Measurements from ENCODE around the gene CST9L.

The CST9L gene

DNA sequence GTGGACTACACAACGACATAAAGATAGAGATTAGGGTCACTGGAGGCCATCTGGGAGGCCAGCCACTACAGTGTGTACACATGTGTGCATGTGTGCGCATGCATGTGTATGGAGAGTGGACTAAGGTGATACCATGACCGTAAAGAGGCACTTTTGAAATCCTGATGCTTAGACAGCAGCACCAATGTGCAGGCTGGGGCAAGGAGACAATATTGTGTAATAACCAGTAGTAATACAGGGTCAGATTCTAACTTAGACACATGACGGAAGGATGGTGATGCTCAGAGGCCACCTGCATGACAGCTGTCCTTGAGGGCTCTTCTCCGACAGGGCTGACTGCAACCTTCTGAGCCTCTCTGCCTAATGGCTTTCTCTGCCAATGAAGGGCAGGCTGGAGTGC, 25.5 kb downstream of the CST9L start:
- DNase-seq = no peak

DNA sequence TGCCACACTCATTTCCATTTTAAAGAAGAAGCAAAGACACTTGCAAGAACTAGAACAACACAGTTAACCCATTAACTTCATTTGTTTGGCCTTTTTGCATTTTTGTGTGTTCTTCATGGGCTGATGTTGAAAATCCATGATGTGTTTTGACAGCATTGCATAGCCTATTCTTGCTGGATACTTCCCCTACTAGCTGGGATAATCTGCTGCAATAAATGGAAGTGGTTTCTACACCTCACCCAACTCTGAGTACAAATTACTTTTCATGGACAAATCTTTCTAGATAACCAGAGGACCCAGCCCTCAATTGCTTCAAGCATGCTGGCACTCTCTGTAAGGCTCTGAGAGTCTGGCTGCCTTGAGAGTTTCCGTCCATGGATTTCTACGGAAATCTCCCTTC, 26.5 kb downstream of the CST9L start:
- no peak for DNase-seq

DNA sequence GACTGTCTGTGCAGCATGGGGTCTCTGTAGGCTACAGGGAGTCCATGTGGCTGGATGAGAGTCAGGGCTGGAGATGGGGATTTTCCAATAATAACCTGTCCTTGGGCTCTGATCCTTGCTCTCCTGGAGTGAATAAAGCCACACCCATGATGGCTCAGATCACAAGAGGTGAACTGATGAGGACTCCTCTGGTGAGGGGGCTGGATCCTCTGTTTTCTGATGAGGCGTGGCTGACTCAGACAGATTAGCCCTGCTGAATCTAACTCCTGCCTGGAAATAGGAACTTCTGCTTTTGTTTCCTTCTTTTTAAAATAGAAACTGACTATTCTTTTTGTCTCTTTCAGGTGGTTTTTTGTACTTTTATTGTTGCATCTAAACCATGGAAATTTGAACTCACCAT, 27.0 kb downstream of the CST9L start:
- no peak for DNase-seq

DNA sequence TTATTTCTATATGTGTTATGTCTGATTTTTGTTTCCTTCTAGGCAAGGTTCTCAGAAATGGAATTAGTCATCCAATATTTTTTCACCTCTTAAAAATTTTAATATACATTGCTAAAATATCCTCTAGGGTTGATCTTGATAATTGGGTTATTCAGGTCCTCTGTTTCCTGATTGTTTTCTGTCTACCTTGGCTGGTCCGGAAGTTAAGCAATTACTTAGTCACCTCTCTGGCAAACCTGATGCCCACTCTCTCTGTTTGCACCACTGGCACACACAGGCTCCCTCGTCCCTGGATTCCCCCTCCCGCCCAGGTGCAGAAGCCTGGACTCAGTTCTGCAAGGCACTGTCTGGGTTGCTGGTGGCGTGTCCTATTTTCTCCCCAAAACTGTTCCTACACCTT, 27.7 kb downstream of the CST9L start:
- no peak for DNase-seq

DNA sequence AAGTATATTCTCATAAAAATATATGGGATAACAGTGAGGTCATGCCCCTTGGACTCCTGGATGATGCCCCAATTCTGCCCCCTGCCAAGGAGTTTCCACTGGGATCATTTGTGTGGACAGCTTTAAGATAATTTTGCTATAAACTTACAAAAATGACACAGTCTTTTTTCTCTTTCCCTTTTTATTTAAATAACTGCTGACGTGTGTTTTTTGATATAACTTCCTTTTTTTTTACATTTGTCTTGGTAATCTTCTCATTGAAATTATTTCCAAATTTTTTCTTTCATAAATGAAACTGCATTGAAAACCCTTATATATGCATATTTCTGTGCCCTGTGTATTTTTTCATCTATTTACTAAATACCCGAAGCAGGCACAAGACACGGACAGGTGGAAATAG, 31.3 kb downstream of the CST9L start:
- DNase-seq = no peak

DNA sequence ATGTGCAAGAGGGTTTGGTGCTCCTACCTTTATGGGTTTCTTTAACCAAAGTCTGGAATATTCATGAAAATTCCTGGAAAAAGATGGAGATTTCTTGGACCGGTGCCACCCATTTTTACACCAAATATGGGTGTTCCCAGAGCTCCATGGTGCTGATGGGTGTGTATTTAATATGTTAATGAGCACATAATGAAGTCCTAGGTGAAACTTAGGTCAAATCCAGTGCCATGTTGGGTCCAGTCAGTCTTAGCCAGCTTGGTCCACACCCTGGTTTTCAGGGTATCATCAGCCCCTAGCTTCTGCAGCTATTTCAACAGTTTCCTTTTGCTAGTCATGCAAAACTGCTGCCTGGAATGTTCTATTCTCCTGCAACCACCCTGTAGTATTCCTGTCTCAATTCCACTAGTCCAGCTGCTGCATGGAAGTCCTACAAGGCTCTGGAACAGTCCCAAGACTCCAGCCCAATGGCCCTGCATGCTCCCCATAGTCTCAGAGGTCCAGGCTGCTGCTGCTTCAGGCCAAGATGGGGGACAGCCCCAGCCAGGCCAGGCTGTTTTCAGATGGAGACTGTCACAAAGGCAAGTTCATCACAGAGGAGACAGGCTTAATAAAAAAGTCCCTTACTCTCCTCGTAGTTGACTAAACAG, 31.8 kb downstream of the CST9L start:
- DNase-seq = no peak

DNA sequence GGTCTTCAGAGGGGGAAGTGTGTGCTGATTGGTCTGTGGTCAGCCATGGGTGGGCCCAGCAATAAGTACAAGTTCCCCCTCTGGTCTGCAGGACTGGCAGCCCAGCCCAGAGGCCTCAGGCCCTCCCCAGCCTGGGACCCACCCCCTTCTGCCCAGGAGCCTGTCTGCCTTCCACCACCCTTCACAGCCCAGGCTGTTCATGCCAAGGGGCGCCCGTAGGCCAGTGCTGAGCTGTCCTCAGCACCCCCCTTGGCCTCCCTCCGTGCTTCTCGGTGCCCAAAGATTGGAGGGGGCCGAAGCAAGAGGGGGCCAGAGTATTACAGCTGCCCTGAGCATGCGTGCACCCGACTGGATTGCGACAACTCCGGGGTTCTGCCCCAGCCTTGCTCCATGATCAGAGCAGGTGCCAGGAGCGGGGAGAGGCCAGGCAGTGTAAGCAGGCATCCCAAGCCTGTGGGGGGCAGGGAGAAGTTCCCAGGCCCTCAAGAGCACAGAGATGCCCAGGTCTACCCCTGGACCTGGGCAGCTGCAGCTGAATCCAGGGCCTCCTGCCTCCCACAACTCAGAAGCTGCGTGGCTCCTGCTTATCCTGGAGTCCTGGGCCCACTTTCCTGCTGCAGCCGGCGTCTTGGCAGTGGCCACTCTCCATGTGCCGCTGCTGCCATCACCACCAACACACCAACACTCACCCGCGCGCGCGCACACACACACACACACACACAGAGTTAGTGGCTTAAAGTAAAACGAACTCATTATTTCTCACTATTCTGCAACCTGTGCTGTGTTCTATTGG, 33.3 kb downstream of the CST9L start:
- DNase-seq = no peak

DNA sequence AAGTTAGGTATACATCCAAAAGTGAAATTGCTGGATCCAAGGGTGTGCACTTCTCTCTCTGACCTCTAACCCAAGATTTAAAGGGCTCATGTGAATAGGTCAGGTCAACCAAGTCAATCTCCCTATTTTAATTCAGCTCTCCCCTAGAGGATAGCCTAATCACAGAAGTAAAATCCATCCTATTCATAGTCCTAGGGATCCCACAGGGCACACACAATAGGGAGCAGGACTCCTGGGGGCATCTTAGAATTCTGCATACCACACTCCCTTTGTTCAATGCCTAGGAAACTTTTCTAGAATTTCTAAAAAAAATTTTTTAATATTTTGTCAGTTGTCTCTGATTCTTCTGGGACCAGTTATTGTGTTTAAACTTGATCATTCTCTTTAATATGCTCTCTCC, 35.1 kb downstream of the CST9L start:
- no peak for DNase-seq

DNA sequence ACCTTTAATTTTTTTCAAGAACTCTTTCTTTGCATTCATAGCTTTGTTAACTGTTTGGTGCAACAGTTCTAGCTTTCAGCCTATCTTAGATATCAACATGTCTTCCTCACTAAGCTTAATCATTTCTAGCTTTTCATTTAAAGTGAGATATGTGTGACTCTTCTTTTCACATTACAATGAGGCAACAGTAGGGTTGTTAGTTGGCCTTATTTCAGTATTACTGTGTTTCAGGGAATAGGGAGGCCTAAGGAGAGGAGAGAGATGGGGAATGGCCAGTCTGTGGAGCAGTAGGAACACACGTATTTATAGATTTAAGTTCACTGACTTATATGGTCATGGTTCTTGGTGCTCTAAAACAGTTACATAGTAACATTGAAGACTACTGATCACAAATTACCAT, 35.8 kb downstream of the CST9L start:
- DNase-seq = no peak

DNA sequence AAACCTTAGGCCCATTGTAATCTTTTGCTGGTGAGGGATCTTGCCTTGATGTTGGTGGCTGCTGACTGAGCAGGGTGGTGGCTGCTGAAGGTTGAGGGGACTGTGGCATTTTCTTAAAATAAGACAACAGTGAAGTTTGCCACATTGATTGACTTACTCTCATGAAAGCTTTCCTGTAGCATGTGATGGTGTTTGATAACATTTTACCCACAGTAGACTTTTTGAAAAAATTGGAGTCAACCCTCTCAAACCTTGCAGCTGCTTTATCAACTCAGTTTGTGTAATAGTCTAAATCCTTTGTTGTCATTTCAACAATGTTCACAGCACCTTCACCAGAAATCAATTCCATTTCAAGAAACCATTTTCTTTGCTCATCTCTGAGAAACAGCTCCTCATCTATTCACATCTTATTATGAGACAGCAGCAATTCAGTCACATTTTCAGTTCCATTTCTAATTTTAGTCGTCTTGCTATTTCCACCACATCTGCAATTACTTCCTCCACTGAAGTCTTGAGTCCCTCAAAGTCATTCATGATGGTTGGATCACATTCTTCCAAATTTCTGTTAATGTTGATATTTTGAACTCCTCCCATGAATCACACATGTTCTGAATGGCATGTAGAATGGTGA, 37.2 kb downstream of the CST9L start:
- DNase-seq = no peak

DNA sequence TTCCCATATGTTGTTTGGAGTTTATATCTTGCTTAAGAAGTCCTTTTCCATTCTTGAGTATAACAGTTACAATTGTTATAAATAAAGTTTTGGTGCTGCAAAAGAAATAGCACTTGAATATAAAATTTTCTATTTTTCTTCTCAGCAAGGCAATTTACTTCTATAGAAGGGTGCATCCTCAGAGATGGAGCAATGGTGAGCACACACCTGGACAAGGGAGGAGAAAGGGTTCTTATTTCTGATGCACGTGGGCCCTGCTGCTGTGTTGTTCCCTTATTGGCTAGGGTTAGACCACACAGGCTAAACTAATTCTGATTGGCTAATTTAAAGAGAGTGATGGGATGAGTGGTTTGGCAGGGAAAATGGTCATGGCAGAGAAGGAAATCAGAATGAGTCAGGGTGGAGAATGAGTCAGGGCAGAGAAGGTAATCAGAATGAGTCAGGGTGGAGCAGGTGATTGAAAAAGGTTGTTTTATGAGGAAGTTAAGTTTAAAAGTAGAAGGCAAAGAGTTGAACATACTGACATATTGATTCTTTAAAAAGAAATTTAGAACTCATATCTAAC, 39.3 kb downstream of the CST9L start:
- no peak for DNase-seq

DNA sequence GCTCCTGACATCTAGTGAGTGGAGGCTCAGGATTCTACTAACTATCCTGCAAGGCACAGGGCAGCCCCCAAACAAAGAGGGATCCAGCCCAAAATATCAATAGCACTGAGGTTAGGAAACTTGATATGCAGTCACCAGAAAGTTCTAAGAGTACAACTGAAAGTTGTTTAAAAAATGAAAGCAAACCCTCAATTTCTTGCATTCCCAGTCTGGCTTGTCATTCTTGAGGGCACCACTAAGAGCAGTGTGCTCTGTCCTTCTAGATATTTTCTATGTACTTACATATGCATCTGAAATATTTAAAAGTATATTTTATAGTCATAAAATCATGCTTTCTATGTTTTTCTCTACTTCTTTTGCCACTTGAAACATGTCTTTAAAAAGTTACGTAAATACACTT, 41.4 kb downstream of the CST9L start:
- no peak for DNase-seq

DNA sequence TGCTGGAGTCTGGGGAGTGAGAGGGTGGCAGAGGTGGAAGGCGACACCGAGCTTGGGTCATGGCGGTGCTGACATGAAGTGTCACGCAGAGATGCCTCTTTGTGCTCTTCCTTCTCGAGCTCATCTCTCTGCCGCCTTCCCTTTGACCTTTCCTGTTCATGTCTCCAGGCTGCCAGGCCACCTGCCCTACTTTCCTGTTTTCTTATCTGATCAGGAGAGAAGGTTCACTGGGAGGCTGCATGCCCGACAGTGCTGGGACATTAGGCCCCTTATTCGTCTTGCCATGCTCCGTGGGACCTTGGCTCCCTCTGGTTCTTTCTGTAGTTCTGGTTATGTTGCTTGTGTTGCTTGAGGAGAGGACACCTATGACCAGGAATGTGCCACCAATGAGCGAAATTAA, 44.1 kb downstream of the CST9L start:
- DNase-seq = no peak

DNA sequence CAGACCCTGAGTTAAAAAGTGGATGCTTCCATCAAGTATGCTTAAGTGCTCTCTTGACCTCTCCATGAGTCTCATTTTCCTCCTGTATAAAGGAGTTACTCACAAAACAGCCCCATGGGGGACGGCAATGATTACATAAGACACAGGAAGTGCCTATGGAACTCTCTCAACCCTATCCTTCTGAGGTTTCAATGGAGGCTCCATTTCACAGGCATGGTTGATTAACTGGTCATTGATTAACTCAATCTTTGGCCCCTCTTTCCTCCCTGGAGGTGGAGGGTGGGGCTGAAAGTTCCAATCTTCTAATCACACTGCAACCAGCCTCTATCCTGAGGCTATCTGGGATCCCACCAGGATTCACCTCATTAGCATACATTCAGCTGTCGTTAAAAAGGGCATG, 48.1 kb downstream of the CST9L start:
- DNase-seq = no peak

DNA sequence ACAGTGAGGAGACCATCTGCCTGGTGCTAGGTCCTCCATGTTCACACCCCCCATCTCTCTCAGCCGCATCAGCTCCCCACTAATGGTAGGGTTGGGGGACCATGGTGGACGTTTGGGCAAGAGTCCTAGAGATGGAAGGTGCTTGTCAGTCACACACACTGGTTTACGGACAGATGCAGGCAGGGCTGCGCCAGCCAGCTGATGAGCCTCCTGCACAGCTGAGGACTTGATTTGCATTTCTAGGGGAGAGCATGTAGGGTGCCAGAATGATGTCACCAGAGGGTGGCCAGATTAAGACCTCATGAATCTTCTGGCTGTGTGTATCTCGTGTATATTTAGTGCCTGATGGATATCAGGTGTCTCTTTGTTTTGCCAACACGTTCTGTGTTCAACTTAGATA, 48.7 kb downstream of the CST9L start:
- no peak for DNase-seq

DNA sequence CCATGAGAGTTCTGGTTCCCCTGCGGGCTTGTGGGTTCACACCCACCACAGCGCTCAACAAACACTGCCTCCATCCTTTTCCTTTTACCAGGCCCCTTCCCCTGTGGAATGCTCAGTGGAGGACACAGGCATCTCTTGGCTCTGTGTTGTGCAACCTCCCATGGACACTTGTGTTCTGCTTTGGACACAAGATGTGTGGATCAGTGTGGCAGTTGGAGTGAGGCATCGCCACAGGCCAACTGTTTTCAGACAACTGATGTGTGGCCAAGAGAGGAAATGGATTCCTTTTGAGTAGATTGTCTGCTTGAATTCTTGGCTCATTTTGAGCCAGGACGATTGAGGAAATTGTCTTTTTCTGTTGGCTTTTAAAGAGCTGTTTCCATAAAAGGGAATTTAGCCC, 50.6 kb downstream of the CST9L start:
- no peak for DNase-seq

DNA sequence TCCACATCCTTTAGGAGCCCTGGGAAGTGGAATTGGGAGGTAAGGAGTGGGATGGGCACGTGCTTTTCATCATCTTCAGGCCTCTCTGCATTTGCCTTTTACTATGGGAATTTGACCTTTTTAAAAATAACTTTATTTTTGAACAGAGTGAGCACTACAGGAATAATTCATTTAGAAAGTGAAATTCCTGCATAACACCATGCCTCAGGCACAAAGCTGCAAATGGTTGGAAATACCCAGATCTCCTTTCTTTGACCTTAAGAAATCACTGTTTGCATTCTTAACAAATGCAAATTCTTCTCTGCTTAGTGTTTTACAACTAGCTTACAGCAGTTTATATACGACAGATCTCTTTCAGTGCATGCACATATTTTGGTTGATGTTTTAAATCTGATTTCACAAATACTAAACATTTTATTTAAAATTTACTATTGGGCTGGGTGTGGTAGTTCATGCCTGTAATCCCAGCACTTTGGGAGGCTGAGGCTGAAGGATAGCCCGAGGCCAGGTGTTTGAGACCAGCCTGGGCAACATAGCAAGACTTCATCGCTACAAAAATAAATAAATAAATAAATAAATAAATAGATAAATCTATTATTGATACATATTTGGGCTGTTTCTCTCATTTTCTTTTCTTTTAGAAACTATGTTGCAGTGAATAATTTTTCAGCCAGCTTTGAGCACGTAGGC, 52.9 kb downstream of the CST9L start:
- DNase-seq = no peak

DNA sequence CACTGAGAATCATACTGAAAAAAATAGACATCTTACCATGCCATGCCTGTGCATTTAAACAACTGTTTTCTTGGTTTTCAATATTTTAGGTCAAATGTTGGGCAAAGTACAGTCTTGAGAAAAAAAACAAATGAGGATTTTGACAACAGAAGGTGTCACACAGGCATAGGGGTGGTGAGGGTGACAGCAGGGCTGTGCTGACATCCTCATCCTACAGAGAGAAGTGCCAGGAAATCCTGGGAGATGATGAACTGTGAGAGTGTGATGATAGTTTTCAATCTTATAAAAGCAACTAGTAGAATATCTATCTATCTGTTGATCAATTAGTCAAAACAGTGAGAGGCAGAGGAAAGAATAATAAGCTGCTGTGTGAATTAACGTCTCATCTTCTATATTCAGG, 53.4 kb downstream of the CST9L start:
- DNase-seq = no peak

All from CD4-positive, alpha-beta T cell treated with Interleukin-17A for 4 hours (primary cell).